Fibroblast of mammary gland (primary cell): Measurements from ENCODE around the gene ATP10B.

Experiments used
- DNase-seq: peaks from one replicate; pipeline ENCODE4 v3.0.0-alpha.2; 2010; ENCODE audit warnings: low read depth
- H3K4me3 ChIP-seq: 2 replicates; pipeline ENCODE4 v1.5.1; 2011; ENCODE audit warnings: low read depth, mild to moderate bottlenecking, low read length, moderate library complexity; ENCODE audit not compliant: control insufficient read depth
- TF ChIP-seq, protein P1 (sequence below): conservative IDR thresholded peaks from 2 replicates; pipeline ENCODE4 v1.5.1; 2011; ENCODE audit warnings: low read depth, low read length, inconsistent platforms; ENCODE audit not compliant: control insufficient read depth, insufficient read depth

Gene ATP10B

DNA sequence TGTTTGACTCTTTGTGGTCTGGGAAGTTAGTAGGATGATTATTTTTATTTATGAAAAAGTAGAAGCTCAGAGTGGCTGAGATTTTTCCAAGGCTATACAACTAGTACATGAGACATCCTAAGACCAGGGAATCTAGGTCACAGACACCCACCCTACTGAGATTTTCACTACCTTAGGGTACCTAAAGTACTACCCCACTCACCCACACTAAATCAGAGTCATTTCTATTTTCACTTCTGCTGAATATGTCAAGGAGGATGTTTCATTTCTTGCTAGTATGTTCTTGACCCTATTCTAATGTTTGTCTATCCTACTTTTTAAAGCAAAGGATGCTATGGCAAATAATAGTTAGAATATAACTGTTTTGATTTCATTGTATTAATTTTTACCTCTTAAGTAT is 206.0 kb downstream of the ATP10B start:
- no peak for DNase-seq
- no peak overlapping the region for H3K4me3 ChIP-seq
- TF ChIP-seq, protein P1, sequence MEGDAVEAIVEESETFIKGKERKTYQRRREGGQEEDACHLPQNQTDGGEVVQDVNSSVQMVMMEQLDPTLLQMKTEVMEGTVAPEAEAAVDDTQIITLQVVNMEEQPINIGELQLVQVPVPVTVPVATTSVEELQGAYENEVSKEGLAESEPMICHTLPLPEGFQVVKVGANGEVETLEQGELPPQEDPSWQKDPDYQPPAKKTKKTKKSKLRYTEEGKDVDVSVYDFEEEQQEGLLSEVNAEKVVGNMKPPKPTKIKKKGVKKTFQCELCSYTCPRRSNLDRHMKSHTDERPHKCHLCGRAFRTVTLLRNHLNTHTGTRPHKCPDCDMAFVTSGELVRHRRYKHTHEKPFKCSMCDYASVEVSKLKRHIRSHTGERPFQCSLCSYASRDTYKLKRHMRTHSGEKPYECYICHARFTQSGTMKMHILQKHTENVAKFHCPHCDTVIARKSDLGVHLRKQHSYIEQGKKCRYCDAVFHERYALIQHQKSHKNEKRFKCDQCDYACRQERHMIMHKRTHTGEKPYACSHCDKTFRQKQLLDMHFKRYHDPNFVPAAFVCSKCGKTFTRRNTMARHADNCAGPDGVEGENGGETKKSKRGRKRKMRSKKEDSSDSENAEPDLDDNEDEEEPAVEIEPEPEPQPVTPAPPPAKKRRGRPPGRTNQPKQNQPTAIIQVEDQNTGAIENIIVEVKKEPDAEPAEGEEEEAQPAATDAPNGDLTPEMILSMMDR = no peak

DNA sequence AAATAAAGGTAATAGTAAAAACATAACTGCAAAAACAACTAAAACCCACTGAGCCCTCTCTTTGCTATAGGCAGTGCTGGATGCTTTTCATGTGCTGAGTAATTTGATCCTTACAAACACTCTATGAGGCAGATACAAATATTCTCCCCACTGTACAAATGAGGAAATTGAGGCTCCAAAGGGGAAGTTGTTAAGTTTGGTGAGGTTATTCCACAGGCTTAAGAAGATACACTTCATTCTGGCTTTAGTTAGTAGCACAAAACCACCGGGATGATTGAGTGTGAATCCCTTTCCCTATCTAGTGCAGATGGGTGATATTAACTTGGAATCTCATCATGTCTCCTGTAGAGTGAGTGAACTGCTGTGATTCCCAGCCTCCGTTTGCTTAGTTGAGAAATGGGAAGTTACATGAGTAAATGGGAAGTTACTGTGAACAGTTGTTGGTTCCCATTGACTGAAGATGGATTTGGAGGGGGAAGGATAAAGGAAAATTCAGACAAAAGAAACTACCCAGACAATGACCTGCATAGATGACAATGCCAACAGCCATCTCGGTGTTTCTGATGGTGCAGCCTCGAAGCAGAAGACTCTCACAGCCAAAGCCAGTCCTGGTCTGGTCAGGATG is 208.3 kb downstream of the ATP10B start:
- no peak for DNase-seq
- no peak overlapping the region for H3K4me3 ChIP-seq
- TF ChIP-seq, protein P1 = no peak

DNA sequence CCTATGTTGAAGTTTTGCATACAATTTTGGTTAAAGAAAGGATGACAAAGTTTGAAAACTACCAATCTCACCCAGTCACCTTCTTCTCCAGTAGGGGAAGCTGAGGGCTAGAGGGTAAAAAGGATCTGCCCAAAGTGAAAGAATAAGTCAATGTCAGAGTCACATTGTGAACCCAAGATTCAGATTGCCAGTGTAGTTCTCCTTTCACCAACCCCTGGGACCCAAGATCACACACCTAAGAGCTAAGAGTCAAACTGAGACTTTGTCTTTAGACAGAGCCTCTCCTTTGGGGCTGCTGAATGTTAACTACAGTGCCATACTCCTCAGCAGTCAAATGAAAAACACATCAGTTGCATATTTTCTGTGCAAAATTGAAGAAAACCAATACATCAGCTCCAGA is 210.6 kb downstream of the ATP10B start:
- DNase-seq = no peak
- TF ChIP-seq, protein P1 = no peak
- H3K4me3 ChIP-seq = no peak overlapping the region

DNA sequence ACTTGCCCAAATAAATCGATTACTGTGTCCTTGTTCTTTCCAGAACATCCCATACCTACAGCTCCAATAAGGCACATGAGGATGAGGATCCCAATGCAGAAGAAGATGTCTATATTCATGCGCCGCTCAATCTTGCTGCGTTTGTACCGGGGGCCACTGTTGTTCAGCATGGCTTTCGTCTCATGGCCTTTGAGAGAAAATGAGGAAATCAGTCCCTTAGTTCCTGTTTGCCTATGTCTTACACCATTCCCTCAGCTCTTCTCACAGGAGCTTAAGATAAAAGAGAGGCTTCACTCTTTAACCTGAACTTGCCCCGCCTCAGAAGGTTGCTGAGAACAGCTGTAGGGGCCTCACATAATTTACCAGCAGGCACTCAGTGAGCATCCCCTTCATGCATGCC is 211.6 kb downstream of the ATP10B start:
- H3K4me3 ChIP-seq = no peak overlapping the region
- TF ChIP-seq, protein P1 = no peak
- DNase-seq = no peak

DNA sequence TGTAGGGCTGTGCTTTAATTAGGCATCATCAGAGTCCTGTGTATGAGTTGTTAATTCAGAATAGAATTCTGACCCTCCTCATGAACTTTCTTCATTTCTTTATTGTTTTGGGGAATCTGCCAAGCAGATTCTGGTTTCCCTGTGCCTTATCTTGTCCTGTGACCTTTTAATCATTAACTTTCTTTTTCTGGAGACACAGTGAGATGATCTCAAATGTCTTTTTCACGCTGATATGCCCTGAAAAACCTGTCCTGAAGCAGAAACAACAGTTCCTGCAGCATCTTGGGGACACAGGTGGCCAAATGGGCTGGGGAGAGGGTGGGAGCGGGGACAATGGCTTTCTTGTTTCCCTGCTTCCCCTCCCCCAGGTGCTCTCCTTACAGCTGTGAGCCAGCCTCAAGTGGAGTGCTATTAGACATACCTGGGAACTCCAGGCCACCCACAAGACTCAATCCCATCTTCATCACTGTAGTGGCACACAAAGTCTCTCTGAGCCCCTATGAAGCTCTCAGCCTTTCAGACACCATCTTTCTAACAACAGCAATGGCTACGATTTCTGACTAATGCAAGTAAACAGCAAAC is 213.8 kb downstream of the ATP10B start:
- no peak for DNase-seq
- no peak overlapping the region for H3K4me3 ChIP-seq

DNA sequence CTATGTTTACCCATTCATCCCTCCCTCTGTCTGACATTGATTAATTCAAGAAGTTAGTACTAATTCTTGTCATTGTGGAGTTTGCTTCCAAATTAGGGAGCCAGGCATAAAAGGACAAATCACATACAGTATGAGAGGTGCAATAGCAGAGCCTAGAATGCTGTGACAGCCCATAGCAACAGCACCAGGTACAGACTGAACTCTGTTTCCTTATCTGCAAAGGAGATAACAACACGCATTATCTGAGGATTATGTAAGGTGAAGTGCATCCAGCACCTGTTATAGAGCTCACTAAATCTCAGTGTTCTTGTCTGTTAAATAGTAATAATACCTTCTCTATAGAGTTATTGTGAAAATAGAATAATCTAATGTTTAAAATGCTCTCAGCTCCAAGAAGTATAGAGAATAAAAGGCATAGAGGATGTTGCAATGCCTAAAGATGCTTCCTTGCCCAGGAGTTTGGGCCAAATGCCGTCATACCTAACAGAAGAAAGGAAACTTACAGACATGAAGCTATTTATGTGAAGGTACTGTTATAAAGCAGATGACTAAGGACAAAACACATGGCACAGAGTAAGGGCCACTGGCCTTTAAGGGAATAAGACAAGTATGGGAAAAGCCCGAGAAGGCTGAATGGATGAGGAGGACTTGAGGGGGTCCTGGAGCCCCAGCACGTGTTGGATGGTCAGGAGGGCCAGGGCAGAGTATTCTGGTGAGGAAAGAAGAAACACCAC is 214.5 kb downstream of the ATP10B start:
- TF ChIP-seq, protein P1 = no peak
- no peak for DNase-seq
- H3K4me3 ChIP-seq = no peak overlapping the region

More for the DNA sequence above, 213.8 kb downstream of the ATP10B start:
- TF ChIP-seq, protein P1 = no peak
